KMS-11 (cell line): ENCODE data around the gene NBEA.

Experiments used
- H2AFZ ChIP-seq: fragments of 200-600 bp; sonication (generic); 2 replicates; pipeline ENCODE4 v1.6.1; 2016; ENCODE audit warnings: antibody characterized with exemption, mixed run types, low read depth
- H3K27ac ChIP-seq: fragments of 200-600 bp; sonication (generic); 2 replicates; pipeline ENCODE4 v1.6.1; 2016; ENCODE audit warnings: mild to moderate bottlenecking, mixed run types
- H3K27me3 ChIP-seq: fragments of 200-600 bp; sonication (generic); 2 replicates; pipeline ENCODE4 v1.6.1; 2017; ENCODE audit warnings: mild to moderate bottlenecking, low read depth, mixed run types, moderate library complexity; ENCODE audit not compliant: insufficient read depth
- H3K36me3 ChIP-seq: fragments of 200-600 bp; sonication (generic); 2 replicates; pipeline ENCODE4 v1.6.1; 2017; ENCODE audit warnings: mild to moderate bottlenecking, mixed run types; ENCODE audit not compliant: insufficient read depth
- H3K4me1 ChIP-seq: fragments of 200-600 bp; sonication (generic); 2 replicates; pipeline ENCODE4 v1.6.1; 2016; ENCODE audit warnings: mild to moderate bottlenecking, low read depth, mixed run types; ENCODE audit not compliant: poor library complexity, severe bottlenecking
- H3K4me2 ChIP-seq: fragments of 200-600 bp; sonication (generic); 2 replicates; pipeline ENCODE4 v1.7.0; 2016; ENCODE audit warnings: mild to moderate bottlenecking, mixed run types
- H3K4me3 ChIP-seq: fragments of 200-600 bp; sonication (generic); IDR thresholded peaks from 2 replicates; pipeline ENCODE4 v1.6.1; 2017; ENCODE audit warnings: low read depth, low read length, mixed read lengths; ENCODE audit not compliant: insufficient read depth
- H3K79me2 ChIP-seq: fragments of 200-600 bp; sonication (generic); 2 replicates; pipeline ENCODE4 v1.6.1; 2016; ENCODE audit warnings: low read depth, mixed run types; ENCODE audit not compliant: insufficient read depth
- H3K9ac ChIP-seq: fragments of 200-600 bp; sonication (generic); 2 replicates; pipeline ENCODE4 v1.6.1; 2016; ENCODE audit warnings: mild to moderate bottlenecking, mixed run types
- H4K20me1 ChIP-seq: fragments of 200-600 bp; sonication (generic); 2 replicates; pipeline ENCODE4 v1.6.1; 2016; ENCODE audit warnings: mild to moderate bottlenecking, mixed run types; ENCODE audit not compliant: insufficient read depth
- TF ChIP-seq, protein P1 (sequence below): fragments of 200-600 bp; sonication (generic); conservative IDR thresholded peaks from 2 replicates; pipeline ENCODE4 v1.6.1; 2017; ENCODE audit warnings: low read depth, mild to moderate bottlenecking, antibody characterized with exemption, low read length, moderate library complexity, mixed read lengths

NBEA gene

DNA sequence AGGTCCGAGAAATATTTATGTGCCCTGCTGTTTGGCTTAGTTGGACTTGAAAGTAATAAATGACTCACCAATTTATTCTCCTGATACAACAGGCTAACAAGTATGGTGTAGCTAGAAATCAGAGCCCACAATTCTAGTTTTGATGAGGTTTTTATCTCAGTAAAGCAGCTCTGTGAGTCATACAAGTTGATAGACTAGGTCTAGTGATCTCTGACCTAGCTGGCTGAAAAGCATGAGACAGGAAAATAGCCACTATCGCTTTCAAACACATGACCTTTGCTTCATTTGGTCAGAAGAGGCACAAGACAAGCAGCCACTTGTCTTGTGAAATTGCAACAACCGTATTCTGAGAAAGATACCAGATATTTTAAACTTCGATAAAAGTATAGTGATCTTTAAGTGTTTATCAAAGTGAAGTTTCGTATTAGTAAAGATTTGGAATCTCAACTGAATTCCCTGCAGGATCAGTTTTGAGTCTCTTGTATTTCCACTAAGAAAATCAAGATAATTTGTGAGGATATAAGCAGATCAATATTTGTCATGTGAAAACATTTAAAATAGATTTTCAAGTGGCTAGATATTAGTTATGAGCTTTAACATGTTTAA, 407.7 kb downstream of the NBEA start:
- TF ChIP-seq, protein P1, sequence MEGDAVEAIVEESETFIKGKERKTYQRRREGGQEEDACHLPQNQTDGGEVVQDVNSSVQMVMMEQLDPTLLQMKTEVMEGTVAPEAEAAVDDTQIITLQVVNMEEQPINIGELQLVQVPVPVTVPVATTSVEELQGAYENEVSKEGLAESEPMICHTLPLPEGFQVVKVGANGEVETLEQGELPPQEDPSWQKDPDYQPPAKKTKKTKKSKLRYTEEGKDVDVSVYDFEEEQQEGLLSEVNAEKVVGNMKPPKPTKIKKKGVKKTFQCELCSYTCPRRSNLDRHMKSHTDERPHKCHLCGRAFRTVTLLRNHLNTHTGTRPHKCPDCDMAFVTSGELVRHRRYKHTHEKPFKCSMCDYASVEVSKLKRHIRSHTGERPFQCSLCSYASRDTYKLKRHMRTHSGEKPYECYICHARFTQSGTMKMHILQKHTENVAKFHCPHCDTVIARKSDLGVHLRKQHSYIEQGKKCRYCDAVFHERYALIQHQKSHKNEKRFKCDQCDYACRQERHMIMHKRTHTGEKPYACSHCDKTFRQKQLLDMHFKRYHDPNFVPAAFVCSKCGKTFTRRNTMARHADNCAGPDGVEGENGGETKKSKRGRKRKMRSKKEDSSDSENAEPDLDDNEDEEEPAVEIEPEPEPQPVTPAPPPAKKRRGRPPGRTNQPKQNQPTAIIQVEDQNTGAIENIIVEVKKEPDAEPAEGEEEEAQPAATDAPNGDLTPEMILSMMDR, result no peak
- no peak overlapping the region for H2AFZ ChIP-seq

GRCh38 chr13:35354285-35354684, 412.2 kb downstream of the NBEA start:
- no peak overlapping the region for H3K4me2 ChIP-seq
- no peaks in the 10 kb centered on the region for H4K20me1 ChIP-seq
- TF ChIP-seq, protein P1, result no peak
- no peaks in the 10 kb centered on the region for H3K79me2 ChIP-seq
- H3K27me3 ChIP-seq, result no peaks in the 10 kb centered on the region
- no peak overlapping the region for H3K9ac ChIP-seq
- no peaks in the 10 kb centered on the region for H3K36me3 ChIP-seq
- H3K27ac ChIP-seq, result no peak overlapping the region
- H3K4me3 ChIP-seq, result no peak overlapping the region
- no peaks in the 10 kb centered on the region for H3K4me1 ChIP-seq
- H2AFZ ChIP-seq, result no peak overlapping the region

More for the DNA sequence above, 407.7 kb downstream of the NBEA start:
- H3K79me2 ChIP-seq, result no peaks in the 10 kb centered on the region
- no peaks in the 10 kb centered on the region for H3K4me1 ChIP-seq
- no peak overlapping the region for H3K9ac ChIP-seq
- no peaks in the 10 kb centered on the region for H3K27me3 ChIP-seq
- no peak overlapping the region for H3K4me2 ChIP-seq
- H3K4me3 ChIP-seq, result no peak overlapping the region
- H4K20me1 ChIP-seq, result no peaks in the 10 kb centered on the region
- H3K36me3 ChIP-seq, result no peaks in the 10 kb centered on the region
- H3K27ac ChIP-seq, result no peak overlapping the region

GRCh38 chr13:35354882-35355281, 412.8 kb downstream of the NBEA start:
- H4K20me1 ChIP-seq, result no peaks in the 10 kb centered on the region
- no peaks in the 10 kb centered on the region for H3K36me3 ChIP-seq
- H3K4me1 ChIP-seq, result no peaks in the 10 kb centered on the region
- H3K79me2 ChIP-seq, result no peaks in the 10 kb centered on the region
- H3K27ac ChIP-seq, result no peak overlapping the region
- H3K9ac ChIP-seq, result no peak overlapping the region
- H3K4me2 ChIP-seq, result no peak overlapping the region
- no peak overlapping the region for H2AFZ ChIP-seq
- H3K27me3 ChIP-seq, result no peaks in the 10 kb centered on the region
- H3K4me3 ChIP-seq, result no peak overlapping the region
- TF ChIP-seq, protein P1, result no peak

GRCh38 chr13:35356572-35356971, 414.5 kb downstream of the NBEA start:
- Histone ChIP-seq H3K27ac (no peak overlapping the region), H3K79me2 (no peaks in the 10 kb centered on the region), H3K27me3 (no peaks in the 10 kb centered on the region), H4K20me1 (no peaks in the 10 kb centered on the region), H3K4me1 (no peaks in the 10 kb centered on the region), H3K4me3 (no peak overlapping the region), H3K36me3 (no peaks in the 10 kb centered on the region), H2AFZ (no peak overlapping the region), H3K9ac (no peak overlapping the region), H3K4me2 (no peak overlapping the region)
- TF ChIP-seq, protein P1, result no peak
